Measurements from ENCODE around the gene FANCC.

DNA sequence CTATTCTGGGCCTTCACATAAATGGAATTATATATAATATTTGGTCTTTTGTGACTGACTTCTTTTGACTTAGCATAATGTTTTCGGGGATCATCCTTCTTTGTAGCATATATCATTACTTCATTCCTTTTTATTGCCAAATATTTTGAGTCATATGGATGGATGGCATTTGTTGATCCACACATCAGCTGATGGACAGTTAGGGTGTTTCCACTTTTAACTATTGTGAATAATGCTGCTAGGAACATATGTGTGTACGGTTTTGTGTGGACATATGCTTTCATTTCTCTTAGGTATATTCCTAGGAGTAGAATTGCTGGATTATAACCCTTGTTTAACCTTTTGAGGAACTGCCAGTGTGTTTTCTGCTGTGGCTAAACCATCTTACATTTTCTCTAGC lies 249.6 kb downstream of the FANCC start:
- no peak for TF ChIP-seq CEBPB (IDR thresholded peaks at IDR 0.05)
- TF ChIP-seq, protein P1, sequence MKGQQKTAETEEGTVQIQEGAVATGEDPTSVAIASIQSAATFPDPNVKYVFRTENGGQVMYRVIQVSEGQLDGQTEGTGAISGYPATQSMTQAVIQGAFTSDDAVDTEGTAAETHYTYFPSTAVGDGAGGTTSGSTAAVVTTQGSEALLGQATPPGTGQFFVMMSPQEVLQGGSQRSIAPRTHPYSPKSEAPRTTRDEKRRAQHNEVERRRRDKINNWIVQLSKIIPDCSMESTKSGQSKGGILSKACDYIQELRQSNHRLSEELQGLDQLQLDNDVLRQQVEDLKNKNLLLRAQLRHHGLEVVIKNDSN (IDR thresholded peaks at IDR 0.05) = no peak
- TF ChIP-seq TAF1 (IDR thresholded peaks at IDR 0.05; ENCODE audit: low read depth) = no peak
- TF ChIP-seq TEAD4 (IDR thresholded peaks at IDR 0.05) = no peak
- no peak for TF ChIP-seq NFIC (IDR thresholded peaks at IDR 0.05)
- no peak for TF ChIP-seq EP300 (IDR thresholded peaks at IDR 0.05; ENCODE audit: borderline replicate concordance)
- TF ChIP-seq, protein P2, sequence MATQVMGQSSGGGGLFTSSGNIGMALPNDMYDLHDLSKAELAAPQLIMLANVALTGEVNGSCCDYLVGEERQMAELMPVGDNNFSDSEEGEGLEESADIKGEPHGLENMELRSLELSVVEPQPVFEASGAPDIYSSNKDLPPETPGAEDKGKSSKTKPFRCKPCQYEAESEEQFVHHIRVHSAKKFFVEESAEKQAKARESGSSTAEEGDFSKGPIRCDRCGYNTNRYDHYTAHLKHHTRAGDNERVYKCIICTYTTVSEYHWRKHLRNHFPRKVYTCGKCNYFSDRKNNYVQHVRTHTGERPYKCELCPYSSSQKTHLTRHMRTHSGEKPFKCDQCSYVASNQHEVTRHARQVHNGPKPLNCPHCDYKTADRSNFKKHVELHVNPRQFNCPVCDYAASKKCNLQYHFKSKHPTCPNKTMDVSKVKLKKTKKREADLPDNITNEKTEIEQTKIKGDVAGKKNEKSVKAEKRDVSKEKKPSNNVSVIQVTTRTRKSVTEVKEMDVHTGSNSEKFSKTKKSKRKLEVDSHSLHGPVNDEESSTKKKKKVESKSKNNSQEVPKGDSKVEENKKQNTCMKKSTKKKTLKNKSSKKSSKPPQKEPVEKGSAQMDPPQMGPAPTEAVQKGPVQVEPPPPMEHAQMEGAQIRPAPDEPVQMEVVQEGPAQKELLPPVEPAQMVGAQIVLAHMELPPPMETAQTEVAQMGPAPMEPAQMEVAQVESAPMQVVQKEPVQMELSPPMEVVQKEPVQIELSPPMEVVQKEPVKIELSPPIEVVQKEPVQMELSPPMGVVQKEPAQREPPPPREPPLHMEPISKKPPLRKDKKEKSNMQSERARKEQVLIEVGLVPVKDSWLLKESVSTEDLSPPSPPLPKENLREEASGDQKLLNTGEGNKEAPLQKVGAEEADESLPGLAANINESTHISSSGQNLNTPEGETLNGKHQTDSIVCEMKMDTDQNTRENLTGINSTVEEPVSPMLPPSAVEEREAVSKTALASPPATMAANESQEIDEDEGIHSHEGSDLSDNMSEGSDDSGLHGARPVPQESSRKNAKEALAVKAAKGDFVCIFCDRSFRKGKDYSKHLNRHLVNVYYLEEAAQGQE (IDR thresholded peaks at IDR 0.05; ENCODE audit: low read depth) = no peak

Measured in Ishikawa (cell line).